ENCODE results near the gene SMPDL3A. TPM values are rescaled to one million over a fixed set of nuclear protein-coding genes. Genes with fewer than 3 reads are reported as not detected.

The SMPDL3A gene
- total and polyA plus RNA-seq, 12 donors, result 10.2 to 51.8 (median 34.0) TPM

- no peaks in the 10 kb centered on the region for H3K4me1 ChIP-seq (replicated peaks in 1 of 2)
- intact Hi-C loops (cut with DNase I), result no loop called here
- no peak for DNase-seq
- 92 to 94% (median 93%) methylated on average over 5 of the region's 5 CpGs for WGBS, 4 donors
- H3K9me3 ChIP-seq (replicated peaks in 1 of 3), result no peaks in the 10 kb centered on the region
- no peaks in the 10 kb centered on the region for H3K36me3 ChIP-seq (replicated peaks in 1 of 2)
- no peak overlapping the region for H3K27ac ChIP-seq
- H3K4me3 ChIP-seq, result no peak overlapping the region
- no peak for TF ChIP-seq POLR2A (IDR thresholded peaks at IDR 0.05)
- TF ChIP-seq, protein P1, sequence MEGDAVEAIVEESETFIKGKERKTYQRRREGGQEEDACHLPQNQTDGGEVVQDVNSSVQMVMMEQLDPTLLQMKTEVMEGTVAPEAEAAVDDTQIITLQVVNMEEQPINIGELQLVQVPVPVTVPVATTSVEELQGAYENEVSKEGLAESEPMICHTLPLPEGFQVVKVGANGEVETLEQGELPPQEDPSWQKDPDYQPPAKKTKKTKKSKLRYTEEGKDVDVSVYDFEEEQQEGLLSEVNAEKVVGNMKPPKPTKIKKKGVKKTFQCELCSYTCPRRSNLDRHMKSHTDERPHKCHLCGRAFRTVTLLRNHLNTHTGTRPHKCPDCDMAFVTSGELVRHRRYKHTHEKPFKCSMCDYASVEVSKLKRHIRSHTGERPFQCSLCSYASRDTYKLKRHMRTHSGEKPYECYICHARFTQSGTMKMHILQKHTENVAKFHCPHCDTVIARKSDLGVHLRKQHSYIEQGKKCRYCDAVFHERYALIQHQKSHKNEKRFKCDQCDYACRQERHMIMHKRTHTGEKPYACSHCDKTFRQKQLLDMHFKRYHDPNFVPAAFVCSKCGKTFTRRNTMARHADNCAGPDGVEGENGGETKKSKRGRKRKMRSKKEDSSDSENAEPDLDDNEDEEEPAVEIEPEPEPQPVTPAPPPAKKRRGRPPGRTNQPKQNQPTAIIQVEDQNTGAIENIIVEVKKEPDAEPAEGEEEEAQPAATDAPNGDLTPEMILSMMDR (IDR thresholded peaks at IDR 0.05), result no peak
- H3K27me3 ChIP-seq, result no peaks in the 10 kb centered on the region
These were observed 10.8 kb upstream of the SMPDL3A start for GRCh38 chr6:122778302-122778701.

DNA sequence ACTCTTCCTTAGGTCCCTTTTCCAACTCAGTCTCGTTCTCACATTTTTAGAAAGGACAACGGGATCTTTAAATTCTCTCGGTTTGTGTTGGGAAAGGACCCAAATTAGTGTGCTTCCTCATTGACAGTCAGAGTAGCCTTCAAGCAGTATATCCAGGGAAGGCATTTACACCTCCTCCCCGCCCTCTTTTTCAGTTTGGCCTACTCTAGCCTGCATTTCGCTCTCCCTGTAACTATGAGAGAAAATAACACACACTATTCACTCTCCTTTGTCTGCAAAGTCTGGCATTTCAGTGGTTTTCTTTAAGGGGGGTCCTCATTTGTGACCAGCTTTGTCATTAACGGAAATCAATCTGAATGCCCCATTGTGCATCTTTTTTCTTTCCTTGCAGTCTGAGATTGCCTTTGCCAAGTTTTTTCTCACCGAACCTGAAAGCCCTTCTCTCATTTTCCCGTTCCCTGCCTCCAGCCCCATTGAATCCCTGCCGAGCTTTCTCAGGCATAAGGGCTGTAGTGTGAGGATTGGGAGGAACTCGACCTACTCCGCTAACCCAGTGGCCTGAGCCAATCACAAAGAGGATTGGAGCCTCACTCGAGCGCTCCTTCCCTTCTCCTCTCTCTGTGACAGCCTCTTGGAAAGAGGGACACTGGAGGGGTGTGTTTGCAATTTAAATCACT is 9.9 kb upstream of the SMPDL3A start:
- no peak overlapping the region for H3K4me3 ChIP-seq
- intact Hi-C loops (cut with DNase I), result no loop called here
- WGBS, 4 donors, result 63 to 71% (median 67%) methylated on average over 13 of the region's 13 CpGs
- no peaks in the 10 kb centered on the region for H3K9me3 ChIP-seq (replicated peaks in 1 of 3)
- H3K27me3 ChIP-seq, result no peaks in the 10 kb centered on the region
- no peaks in the 10 kb centered on the region for H3K36me3 ChIP-seq (replicated peaks in 1 of 2)
- no peaks in the 10 kb centered on the region for H3K4me1 ChIP-seq (replicated peaks in 1 of 2)
- TF ChIP-seq POLR2A (IDR thresholded peaks at IDR 0.05), result no peak
- TF ChIP-seq, protein P1 (IDR thresholded peaks at IDR 0.05), result no peak
- no peak for DNase-seq
- H3K27ac ChIP-seq, result no peak overlapping the region

GRCh38 chr6:122779667-122780066 is 9.4 kb upstream of the SMPDL3A start, which contains the start of gene FABP7:
Gene FABP7 (plus strand): TSS chr6:122779716. CDS start chr6:122779795, 79 bp downstream.
- intact Hi-C loops (cut with DNase I), result no loop called here
- Histone ChIP-seq H3K27ac (no peak within 1 kb of the TSS), H3K27me3 (no peaks in the 10 kb centered on the region), H3K4me1 (replicated peaks in 1 of 2) (no peaks in the 10 kb centered on the region), H3K4me3 (no peak within 1 kb of the TSS), H3K36me3 (replicated peaks in 1 of 2) (no peaks in the 10 kb centered on the region), H3K9me3 (replicated peaks in 1 of 3) (no peaks in the 10 kb centered on the region)
- no peak for DNase-seq
- no peak for TF ChIP-seq POLR2A (IDR thresholded peaks at IDR 0.05)
- 67 to 91% (median 79%) methylated on average over 3 of the region's 3 CpGs for WGBS, 4 donors

- Histone ChIP-seq H3K27ac (no peak overlapping the region), H3K4me3 (no peak overlapping the region), H3K9me3 (replicated peaks in 1 of 3) (no peaks in the 10 kb centered on the region), H3K36me3 (replicated peaks in 1 of 2) (no peaks in the 10 kb centered on the region), H3K27me3 (no peaks in the 10 kb centered on the region), H3K4me1 (replicated peaks in 1 of 2) (no peaks in the 10 kb centered on the region)
- no peak for TF ChIP-seq POLR2A (IDR thresholded peaks at IDR 0.05)
- TF ChIP-seq, protein P1 (IDR thresholded peaks at IDR 0.05), result no peak
- WGBS, 4 donors, result 54 to 59% (median 56%) methylated on average over 4 to 5 of the region's 5 CpGs
- DNase-seq, result no peak
- intact Hi-C loops (cut with DNase I), result no loop called here
These were observed 8.9 kb upstream of the SMPDL3A start for GRCh38 chr6:122780114-122780513.

DNA sequence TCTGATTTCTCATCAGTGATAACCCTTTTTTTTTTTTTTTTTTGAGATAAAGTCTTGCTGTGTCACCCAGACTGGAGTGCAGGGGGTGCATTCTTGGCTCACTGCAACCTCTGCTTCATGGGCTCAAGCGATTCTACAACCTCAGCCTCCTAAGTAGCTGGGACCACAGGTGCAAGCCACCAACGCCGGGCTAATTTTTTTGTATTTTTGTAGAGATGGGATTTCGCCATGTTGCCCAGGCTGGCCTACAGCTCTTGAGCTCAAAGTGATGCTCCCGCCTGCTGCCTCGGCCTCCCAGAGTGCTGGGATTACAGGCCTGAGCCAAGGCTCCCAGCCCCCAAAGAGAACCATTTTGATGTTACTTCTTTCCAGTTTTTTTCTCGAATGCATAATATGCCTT is 7.3 kb upstream of the SMPDL3A start:
- WGBS, 4 donors, result 83 to 93% (median 90%) methylated on average over 7 of the region's 7 CpGs
- DNase-seq, result no peak
- TF ChIP-seq, protein P1 (IDR thresholded peaks at IDR 0.05), result no peak
- TF ChIP-seq POLR2A (IDR thresholded peaks at IDR 0.05), result no peak
- H3K36me3 ChIP-seq (replicated peaks in 1 of 2), result no peaks in the 10 kb centered on the region
- H3K27ac ChIP-seq, result no peak overlapping the region
- intact Hi-C loops (cut with DNase I), result no loop called here
- H3K4me1 ChIP-seq (replicated peaks in 1 of 2), result no peaks in the 10 kb centered on the region
- H3K9me3 ChIP-seq (replicated peaks in 1 of 3), result no peaks in the 10 kb centered on the region
- H3K4me3 ChIP-seq, result no peak overlapping the region
- H3K27me3 ChIP-seq, result no peaks in the 10 kb centered on the region
